HG03280 (cell line): ENCODE measurements around the gene ADAMTS17.

ENCODE experiments used
- ATAC-seq: cut with Tn5 transposase; IDR thresholded peaks from one replicate; pipeline ENCODE4 v1.9.1; 2021; ENCODE audit warnings: mild to moderate bottlenecking, moderate library complexity; ENCODE audit not compliant: unreplicated experiment

The ADAMTS17 gene

DNA sequence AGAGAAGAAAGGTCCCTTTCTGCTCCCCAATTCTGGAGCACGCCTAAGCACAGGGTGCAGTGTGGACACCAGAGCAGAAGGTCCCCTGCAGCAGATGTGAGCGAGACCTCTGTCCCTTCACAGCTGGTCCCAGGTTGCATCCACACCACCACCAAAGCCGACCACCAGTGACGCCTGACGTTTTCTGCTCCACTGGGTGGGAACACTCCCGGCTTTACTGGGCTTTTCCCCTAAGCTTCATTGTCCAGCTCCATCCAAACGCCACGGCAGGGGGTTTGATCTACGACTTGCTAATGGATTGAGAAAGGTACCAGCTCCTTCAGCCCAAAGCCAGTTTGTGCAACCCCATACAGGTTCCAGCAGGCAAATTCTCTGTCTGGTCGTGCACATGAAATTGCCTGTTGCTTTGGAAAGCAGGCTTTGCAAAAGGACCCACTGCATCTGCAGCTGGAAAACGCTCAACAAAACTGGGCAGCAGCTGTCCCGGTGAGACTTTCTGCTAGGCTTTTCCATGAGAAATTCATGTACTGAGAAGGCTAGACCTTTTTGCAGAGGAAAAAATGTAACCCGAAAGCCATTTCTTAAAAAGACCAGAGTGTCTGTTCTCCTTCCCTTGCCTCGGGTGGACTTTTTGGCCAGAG is 31.1 kb downstream of the ADAMTS17 start:
- ATAC-seq = no peak

DNA sequence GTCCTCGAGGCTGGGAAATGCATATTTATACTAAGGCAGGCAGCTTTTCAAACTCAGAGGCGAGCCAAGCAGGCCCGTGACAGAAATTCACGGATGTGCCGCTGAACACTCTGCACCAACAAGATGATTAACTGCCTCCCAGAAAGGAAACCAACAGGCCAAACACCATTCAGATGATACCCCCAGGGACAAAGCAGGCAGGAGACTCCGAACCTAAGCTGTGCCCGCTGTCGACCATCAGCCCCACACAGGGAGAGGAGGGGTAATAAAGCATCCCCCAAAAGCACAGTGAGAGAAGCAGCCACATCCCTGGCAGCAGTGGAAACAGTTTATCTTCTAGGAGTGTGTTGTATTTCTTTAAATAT is 31.8 kb downstream of the ADAMTS17 start:
- no peak for ATAC-seq

DNA sequence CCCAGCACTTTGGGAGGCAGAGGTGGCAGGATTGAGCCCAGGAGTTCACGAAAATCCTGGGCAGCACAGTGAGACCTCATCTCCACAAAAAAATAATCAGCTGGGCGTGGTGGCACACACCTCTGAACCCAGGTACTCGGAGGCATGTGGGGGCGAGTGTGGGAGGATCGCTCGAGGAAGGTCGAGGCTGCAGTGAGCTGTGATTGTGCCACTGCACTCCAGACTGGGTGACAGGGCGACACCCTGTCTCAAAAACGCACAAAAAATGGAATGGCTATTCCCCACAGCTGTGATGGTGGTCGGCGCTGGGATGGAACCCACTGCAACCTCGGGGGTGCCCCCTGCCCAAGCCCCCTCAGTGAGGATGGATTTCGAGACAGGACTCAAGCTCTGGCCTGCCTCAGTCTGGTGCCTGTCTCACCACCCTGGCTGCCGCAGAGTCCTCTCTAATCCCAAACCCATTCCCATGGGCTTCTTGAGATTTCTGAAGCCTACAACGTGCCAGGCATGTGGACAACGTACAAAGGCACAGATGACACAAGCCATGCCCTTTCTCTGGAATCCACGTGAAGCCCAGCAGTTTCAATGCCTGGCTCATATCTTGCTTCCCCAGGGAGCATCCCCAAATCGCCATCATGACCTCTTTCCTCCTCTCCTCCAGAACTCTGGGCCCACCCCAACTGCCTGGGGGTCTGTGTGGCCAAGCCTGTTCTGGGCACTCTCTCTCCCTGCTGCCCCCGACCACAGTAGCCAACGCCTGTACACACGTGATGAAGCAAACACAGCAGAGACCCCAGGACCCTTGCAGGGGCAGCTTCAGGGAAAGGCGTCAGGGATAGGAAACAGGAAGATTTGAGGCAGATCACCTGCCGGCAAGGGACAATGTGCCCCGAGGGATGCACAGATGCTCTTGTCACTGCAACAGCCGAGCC is 32.4 kb downstream of the ADAMTS17 start:
- no peak for ATAC-seq

DNA sequence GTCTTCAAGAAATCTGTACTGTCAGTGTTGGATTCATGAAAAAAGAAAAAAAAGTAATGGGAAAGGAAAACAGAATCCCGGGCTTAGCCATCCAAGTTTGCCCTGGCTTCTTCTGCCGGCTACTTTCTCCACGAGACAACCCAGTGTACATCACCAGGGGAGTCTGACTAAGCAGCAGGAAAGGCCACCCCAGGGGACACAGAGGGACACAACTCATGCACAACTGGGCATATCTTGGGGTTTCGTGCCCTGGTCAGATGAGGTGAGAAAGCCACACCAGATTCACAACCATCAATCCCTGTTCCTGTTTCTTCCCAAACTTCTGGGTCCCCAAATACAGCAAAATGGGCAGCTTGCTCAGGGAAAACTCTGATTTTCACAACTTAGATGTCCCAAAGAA is 33.2 kb downstream of the ADAMTS17 start:
- ATAC-seq = no peak

DNA sequence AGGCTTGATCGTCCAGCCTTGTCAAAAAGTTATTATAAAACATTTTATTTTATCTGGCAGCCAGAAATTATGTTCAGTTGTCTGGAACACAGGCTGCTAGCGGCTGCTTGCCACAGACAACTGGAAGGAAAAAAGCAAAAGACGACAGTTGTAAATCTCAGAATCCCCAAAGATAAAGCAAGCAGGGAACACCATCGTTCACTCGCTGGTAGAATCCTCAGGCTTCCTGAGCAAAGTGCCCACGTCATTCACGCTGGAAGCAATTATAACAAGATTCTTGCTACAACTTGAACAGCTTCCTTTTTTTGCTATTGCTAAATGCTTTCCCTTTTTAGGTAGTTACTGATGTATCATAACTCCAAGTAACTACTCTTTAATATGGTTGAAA is 33.6 kb downstream of the ADAMTS17 start:
- no peak for ATAC-seq

DNA sequence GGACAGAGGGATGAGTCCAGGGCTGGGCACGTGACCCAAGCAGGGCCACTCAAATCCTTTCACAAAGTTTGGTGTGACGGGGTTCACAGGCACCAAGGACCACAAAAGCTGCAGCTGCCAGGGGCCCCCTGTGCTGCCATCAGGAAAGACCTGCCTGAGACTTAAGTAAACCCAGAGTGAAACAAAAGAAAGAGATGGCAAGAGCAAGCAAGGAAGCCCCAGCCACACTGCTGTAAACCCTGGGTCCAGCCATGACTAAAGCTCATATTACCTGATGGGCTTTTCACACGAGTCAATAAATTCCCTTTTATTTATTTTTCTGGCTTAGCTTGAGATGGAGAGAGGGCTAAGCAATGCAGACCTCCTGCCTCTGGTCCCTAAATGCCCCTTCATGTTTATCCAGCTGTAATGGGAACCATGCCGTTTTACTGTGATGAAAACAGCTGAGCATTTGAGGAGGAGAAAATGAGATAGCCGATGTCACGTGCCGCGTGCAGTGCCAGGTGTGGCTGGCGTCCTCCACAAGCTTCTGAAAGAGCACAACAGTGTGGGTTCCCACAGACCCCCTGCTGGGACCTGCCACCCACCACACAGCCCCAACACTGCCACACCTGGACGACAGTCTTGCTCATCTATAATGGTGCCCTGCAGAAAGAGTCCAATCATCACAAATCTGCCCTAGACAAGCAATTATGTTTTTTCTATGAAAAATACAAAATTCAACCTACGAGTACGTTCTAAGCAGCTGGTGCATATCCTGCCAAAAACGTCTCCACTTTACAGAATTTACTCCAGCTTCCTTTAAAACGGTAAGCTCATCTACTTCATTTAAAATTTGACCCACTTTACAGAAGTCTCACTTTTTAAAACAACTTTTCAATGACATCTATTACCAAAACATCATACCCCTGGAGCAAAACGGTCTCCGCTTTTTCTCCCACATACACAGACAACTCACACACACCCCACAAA is 34.2 kb downstream of the ADAMTS17 start:
- no peak for ATAC-seq

DNA sequence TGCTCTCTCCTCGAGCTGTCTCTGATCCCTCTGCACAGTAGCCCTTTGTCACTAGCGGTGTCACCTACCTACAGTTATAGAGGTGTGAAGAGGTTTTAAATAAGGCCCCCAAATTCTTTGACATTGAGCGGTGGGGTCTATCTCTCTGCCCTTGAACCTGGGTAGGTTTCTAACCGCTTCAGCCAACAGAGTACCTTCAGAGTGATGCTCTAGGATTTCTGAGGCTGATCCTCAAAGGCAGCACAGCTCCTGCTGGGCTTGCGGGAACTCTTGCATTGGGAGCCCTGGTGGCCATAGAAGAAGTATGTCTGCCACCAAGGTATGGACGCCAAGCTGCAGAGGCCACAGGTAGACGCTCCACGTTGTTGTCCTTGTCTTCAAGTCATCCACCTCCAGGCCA is 35.7 kb downstream of the ADAMTS17 start:
- ATAC-seq = no peak

DNA sequence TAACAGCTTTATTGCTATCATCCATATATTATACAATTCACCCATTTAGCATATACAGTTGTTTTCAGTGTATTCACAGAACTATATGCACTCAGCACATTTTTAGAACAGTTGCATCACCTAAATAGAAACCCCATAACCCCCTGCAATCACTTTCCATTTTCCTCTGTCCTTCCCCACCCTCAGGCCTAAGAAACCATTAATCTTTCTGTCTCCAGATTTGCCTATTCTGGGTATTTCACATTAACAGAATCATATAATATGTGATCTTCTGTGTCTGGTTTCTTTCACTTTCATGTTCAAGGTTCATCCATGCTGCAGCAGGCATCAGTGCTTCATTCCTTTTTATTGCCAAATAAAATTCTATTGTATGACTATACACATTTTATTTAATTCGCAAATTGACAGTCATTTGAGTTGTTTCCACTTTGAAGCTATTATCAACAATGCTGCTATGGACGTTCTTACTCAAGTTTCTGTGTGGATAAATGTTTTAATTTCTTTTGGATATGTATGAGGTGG is 39.8 kb downstream of the ADAMTS17 start:
- no peak for ATAC-seq

DNA sequence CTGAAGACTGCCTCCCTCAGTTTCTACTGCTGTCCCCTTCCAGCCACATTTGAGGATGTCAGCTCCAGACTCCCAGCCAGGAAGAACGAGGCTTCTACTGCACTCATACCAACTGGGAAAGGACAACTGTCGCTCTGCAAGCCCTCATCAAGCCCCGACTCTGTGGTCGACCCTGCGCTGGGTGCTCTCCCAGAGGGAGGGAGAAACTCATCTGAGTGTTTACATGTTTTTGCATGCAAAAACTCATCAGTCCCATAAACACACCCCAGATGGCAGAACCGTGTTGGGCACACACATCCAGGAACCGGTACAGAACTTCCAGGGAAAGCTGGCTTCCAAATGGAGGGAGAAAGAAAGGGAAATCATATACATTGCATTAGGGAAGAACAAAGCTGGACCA is 43.5 kb downstream of the ADAMTS17 start:
- no peak for ATAC-seq

DNA sequence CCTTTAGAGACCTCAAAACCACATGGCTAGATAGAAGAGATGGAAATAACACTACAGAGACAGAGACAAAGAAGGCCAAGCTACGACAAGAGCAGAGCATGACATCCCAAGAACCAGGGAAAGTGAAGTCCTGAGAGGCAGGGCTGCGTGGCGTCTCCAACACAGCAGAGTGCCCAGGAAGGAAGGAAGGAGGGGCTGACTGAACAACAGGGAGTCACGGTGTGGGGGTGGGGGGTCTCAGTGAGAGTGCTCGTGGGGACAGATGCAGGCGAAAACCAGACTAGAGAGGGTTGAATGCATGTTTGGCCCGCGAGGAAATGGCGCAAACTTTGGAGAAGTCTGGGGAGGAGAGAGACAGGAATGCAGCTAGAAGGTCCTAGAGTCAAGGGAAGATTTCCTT is 44.0 kb downstream of the ADAMTS17 start:
- no peak for ATAC-seq

DNA sequence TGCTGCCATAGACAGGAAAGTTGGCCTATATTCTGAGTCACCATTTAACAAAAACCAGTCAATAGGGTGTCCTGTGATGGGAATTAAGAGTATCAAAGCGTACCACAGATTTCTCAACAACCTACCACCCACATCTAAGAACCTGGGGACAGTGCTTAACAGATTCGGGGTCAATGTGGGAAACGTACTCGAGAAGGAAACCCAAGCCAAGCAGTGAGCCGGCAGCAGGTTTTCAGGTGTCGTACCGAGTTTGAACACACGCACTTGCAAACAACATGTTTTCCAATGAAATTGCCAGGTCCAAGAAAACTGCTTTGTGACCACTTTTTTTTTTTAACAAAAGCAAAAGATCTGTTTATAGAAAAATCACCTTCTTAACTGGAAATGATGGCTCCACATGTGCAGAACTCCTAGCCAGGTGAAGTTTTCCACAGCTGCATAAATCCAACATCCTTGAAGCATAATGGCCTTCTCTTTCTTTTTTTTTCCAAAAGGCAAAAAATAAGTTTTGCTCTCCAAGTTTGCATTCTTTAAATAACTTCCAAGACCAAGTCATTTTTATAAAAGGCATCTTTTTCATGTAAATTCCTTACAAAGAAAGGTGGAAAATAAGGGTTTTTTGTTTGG is 45.7 kb downstream of the ADAMTS17 start:
- no peak for ATAC-seq

DNA sequence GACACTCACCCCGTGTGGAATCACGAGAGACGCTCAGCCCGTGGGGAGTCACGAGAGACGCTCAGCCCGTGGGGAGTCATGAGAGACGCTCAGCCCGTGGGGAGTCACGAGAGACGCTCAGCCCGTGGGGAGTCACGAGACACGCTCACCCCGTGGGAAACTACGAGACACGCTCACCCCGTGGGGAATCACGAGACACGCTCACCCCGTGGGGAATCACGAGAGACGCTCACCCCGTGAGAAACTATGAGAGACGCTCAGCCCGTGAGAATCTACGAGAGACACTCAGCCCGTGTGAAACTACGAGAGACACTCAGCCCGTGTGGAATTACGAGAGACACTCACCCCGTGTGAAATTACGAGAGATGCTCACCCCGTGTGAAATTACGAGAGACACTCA is 49.8 kb downstream of the ADAMTS17 start:
- no peak for ATAC-seq

DNA sequence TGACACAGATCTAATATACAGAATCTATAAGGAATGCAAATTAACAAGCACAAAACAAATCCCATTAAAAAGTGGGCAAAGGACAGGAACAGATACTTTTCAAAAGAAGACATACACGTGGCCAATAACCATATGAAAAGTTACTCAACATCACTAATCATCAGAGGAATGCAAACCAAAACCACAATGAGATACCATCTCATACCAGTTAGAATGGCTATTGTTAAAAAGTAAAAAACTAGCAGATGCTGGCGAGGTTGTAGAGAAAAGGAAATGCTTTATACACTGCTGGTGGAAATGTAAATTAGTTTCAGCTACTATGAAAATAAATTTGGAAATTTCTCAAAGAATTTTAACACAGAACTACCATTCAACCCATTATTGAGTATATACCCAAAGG is 50.7 kb downstream of the ADAMTS17 start:
- ATAC-seq = no peak

DNA sequence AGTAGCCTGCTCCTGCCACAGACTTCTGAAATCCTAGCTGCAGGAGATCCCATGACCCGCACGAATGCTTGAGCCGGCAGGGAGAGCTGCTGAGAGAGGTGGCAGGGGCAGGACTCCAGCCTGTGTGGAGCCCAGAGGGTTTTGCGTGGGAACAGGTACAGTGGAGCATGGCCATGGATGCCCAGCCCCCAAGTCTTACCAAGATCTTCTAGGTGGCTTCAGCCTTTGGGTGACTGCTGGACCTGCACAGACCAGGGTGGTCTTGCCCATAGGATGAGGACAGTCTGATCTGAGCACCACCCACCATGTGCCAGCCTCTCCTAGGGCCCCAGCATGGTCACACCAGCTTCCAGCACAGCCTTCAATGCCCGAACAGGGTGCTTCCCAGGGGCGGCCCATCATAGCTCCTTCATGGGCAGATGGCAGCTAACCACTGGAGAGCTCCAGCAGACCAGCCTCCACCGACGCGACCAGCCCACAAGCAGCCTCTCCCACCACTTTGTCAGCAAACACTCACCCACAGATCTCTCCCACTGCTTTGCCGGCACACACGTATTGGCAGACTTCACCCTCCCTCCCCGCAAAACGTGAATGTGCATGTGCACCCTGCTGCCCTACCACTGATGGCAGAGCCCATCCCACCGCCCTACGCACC is 56.0 kb downstream of the ADAMTS17 start:
- no peak for ATAC-seq

DNA sequence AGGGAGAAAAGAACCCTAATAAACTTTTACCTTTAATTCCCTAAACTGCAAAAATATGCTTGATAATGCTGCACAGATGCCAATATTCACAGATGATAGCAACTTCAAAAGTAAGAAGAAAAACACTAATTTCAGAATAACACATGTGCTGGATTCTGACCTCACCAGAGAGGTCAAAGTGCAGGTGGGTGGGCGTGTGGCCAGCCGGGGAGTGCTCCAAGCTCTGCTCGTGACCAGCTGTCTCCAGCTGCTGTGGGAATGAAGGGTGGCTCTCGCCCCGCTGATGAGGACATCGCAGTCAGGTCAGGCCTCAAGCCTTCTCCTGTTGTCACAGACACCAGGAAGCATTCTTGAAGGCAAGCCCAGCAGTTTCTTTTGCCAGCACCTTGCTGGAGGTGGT is 57.1 kb downstream of the ADAMTS17 start:
- no peak for ATAC-seq

DNA sequence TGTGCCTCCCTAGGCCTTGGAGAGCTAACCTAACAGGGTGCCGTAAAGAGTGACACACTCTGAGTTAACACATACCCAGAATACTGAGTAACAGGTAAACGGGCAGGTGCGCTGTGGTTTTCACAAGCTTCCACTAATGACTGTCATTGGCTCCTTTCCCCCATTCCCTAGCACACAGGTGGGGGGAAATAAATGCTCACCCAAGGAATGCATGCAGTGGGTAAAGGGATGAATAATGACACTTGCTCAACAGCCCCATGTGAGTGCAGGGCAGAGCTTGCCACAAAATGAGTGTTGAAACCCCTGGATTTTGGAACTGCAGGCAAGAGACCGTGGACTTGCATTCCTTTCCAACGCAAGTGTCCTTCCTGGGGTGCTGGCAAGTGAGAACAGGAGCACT is 57.6 kb downstream of the ADAMTS17 start:
- ATAC-seq = no peak

DNA sequence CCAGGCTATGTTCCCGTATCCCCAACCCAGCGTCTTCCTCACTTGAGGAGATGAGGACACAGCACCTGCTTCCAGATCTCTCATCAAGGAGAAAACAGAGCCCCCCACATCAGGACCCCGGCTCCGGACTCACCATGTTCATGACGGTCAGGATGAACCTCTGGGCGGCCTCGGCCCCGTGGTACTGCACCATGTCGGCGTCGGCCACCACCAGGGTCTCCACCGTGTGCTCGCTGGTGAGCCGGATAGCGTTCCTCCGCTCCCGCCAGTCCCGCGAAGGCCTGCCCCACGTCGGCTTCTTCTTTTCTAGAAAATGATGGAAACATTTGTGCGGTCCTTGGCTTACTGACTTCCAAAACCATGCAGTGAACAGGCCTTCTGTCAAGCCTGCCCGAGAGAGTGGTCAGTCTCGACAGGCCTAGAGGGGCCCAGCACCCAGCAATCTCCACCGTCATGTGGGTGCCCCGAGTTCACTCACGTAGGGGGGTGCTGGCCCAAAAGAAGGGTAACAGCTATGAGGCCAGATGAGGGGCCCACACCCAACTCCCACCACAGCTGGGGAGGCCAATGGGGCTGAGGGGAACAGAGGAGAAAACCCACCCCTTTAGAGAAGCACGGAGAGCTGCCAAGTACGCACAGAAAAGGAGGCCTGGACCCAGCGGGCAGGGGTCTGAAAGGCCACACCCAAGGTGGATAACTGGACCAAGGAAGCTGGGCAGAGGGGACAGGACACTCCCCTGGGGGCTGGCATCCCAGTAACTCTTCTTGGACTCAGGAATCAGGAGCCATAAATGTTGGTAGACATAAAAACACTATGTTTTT is 60.5 kb downstream of the ADAMTS17 start:
- no peak for ATAC-seq

DNA sequence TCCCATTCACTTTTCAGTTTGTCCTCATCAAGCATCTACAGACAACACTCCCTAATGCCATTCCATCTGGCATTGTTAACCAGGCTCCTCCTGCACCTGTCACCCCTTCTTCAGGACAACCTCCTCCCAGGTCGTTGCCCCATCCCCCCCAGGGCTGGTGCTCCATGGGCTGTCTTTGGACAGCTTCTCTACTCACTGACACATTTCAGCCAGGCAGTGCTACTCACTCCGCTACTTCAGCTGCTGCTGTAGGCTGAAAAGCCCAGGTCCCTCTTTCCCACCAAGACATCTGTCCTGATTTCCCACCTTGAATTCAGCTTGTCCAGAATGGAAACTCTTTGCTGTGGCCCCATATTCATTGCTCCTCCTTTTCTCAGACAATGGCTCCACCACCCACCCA is 61.9 kb downstream of the ADAMTS17 start:
- ATAC-seq = no peak

DNA sequence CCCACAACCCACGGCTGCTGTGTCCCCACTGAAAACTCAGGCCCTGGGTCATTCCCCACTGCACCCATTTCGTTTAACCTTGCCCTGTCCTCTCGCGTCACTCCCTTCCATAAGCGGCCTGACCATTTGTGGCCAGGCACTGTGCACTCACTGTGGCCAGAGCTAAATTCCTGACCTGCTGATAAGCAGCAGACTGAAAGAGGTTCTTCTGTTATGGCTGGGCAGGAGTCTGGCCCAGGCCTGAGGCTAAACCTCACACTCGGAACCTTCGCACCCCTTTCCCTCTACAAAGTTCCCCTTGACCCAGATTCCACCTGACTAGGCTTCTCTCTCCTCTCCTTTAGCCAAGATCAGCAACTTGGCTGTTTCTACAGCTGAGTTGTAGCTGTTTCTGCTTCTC is 62.3 kb downstream of the ADAMTS17 start:
- ATAC-seq = no peak
